PC-3 (cell line): Measurements from ENCODE around the gene RGS3. TPM values are rescaled to one million over a fixed set of nuclear protein-coding genes. Genes with fewer than 3 reads are reported as not detected.

Experiments
- ATAC-seq: fragments of 200-7000 bp; cut with Tn5 transposase; 2 replicates; pipeline ENCODE4 v1.9.1; 2020; ENCODE audit warnings: mild to moderate bottlenecking, moderate library complexity
- BruUV-seq: library from RNA; stranded (reverse); fragments of 400-500 nt; replicated peaks from 2 replicates; lab custom pipeline; 2021; lab: Mats Ljungman, UMichigan
- CTCF ChIA-PET: fragments of 300-600 bp; sonication (Branson Sonifier 250); formaldehyde crosslinking; loops from one replicate; lab custom pipeline; 2022; ENCODE audit warnings: antibody characterized with exemption; lab: Charles Lee
- POLR2A ChIA-PET: fragments of 300-600 bp; sonication (Branson Sonifier 250); formaldehyde crosslinking; loops from one replicate; lab custom pipeline; 2022; ENCODE audit warnings: antibody characterized with exemption; ENCODE audit not compliant: unreplicated experiment; lab: Charles Lee
- DNase-seq: peaks from one replicate; pipeline ENCODE4 v3.0.0-alpha.2; 2015
- H2AFZ ChIP-seq: fragments of 300-600 bp; sonication (generic); 2 replicates; pipeline ENCODE4 v1.6.0; 2016; ENCODE audit warnings: antibody characterized with exemption, low read length
- H3F3A ChIP-seq: fragments of 300-600 bp; sonication (generic); one replicate; pipeline ENCODE4 v1.6.0; 2017; ENCODE audit warnings: antibody characterized with exemption, low read length, control low read depth, mild to moderate bottlenecking; ENCODE audit not compliant: unreplicated experiment
- H3K27ac ChIP-seq: fragments of 300-600 bp; sonication (generic); 2 replicates; pipeline ENCODE4 v1.5.1; 2016; ENCODE audit warnings: mild to moderate bottlenecking, low read length
- H3K27me3 ChIP-seq: fragments of 300-600 bp; sonication (generic); 2 replicates; pipeline ENCODE4 v1.6.1; 2016; ENCODE audit warnings: low read length, mixed read lengths
- H3K36me3 ChIP-seq: fragments of 300-600 bp; sonication (generic); 2 replicates; pipeline ENCODE4 v1.6.1; 2016; ENCODE audit warnings: low read depth, mixed run types, low read length, mixed read lengths
- H3K4me1 ChIP-seq: fragments of 300-600 bp; sonication (generic); 2 replicates; pipeline ENCODE4 v1.5.1; 2016; ENCODE audit warnings: low read length; ENCODE audit not compliant: insufficient read depth
- H3K4me2 ChIP-seq: fragments of 300-600 bp; sonication (generic); 2 replicates; pipeline ENCODE4 v1.6.0; 2016; ENCODE audit warnings: low read length
- H3K4me3 ChIP-seq: fragments of 300-600 bp; sonication (generic); 2 replicates; pipeline ENCODE4 v1.5.1; 2016; ENCODE audit warnings: mild to moderate bottlenecking, low read length, mixed read lengths
- H3K79me2 ChIP-seq: fragments of 300-600 bp; sonication (generic); 2 replicates; pipeline ENCODE4 v1.6.1; 2017; ENCODE audit warnings: low read length, mixed read lengths
- H3K9ac ChIP-seq: fragments of 300-600 bp; sonication (generic); 2 replicates; pipeline ENCODE4 v1.6.0; 2016; ENCODE audit warnings: mild to moderate bottlenecking, low read length
- H3K9me2 ChIP-seq: fragments of 300-600 bp; sonication (generic); replicated peaks from 2 replicates; pipeline ENCODE4 v1.6.1; 2016; ENCODE audit warnings: mixed run types, low read length, mixed read lengths
- H3K9me3 ChIP-seq: fragments of 300-600 bp; sonication (generic); 2 replicates; pipeline ENCODE4 v1.6.1; 2016; ENCODE audit warnings: low read length, mixed read lengths
- H4K20me1 ChIP-seq: fragments of 300-600 bp; sonication (generic); 2 replicates; pipeline ENCODE4 v1.6.1; 2016; ENCODE audit warnings: low read length, mixed read lengths
- CTCF ChIP-seq: fragments of 300-600 bp; sonication (generic); conservative IDR thresholded peaks from 2 replicates; pipeline ENCODE4 v1.5.1; 2017; ENCODE audit warnings: antibody characterized with exemption, low read depth, mild to moderate bottlenecking, low read length
- EZH2 ChIP-seq: fragments of 300-600 bp; sonication (generic); IDR thresholded peaks from one replicate; pipeline ENCODE4 v1.6.1; 2017; ENCODE audit warnings: antibody characterized with exemption, mild to moderate bottlenecking, low read length; ENCODE audit not compliant: unreplicated experiment
- EZH2phosphoT487 ChIP-seq: fragments of 300-600 bp; sonication (generic); IDR thresholded peaks from 2 replicates; pipeline ENCODE4 v1.6.1; 2018; ENCODE audit warnings: mild to moderate bottlenecking, antibody characterized with exemption, low read length, borderline replicate concordance
- intact Hi-C: fragments of 100-400 bp; cut with micrococcal nuclease; formaldehyde crosslinking; loops from 2 replicates; pipeline ENCODE4 v1.9.0; 2023
- total RNA-seq: library from RNA; depleted of rRNA; stranded (reverse); fragments of >200 nt; gene quantifications from 2 replicates; pipeline ENCODE4 v1.2.3, GENCODE V29; 2014

Gene RGS3
- total RNA-seq, 1 experiment from 2014 or later = 26.3 TPM

DNA sequence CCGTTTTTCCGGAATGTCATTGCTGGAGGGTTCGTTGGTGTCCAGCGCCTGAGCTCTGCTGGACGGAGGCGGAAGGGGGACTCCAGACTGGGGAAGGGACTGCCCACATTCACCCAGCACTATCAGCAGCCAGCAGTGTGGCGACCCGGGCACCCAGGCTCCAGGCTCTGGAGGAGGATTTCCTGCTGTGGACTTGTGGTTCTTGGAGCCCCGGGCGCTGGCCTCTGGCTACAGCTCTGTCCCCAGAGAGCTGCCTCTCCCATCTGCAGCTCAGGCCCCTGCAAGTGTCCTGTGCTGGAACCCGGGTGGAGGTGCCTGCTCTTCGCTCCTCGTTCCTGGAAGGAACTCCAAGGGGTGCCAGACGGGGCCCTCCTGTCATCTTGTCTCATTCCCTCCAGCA lies 152.6 kb downstream of the RGS3 start:
- H3K27ac ChIP-seq = no peak overlapping the region
- no peaks in the 10 kb centered on the region for H3K36me3 ChIP-seq
- ChIA-PET POLR2A (no interaction called here), CTCF (no interaction called here)
- ATAC-seq (no peak), DNase-seq (no peak)
- intact Hi-C loops = no loop called here
- no peaks in the 10 kb centered on the region for H4K20me1 ChIP-seq
- H3K4me3 ChIP-seq = no peak overlapping the region
- H3K9me3 ChIP-seq = no peaks in the 10 kb centered on the region
- peaks cover 18% of the 10 kb centered on the region for H3K4me1 ChIP-seq
- H3K9ac ChIP-seq = no peak overlapping the region
- no peaks in the 10 kb centered on the region for H3K79me2 ChIP-seq
- H3K4me2 ChIP-seq = no peak overlapping the region
- no peak overlapping the region for H2AFZ ChIP-seq
- H3K27me3 ChIP-seq = no peaks in the 10 kb centered on the region
- H3F3A ChIP-seq = no peaks in the 10 kb centered on the region
- no peaks in the 10 kb centered on the region for H3K9me2 ChIP-seq
- TF ChIP-seq EZH2 = no peak
- TF ChIP-seq EZH2phosphoT487 = no peak
- no peak for TF ChIP-seq CTCF
- no TSS peak for BruUV-seq

DNA sequence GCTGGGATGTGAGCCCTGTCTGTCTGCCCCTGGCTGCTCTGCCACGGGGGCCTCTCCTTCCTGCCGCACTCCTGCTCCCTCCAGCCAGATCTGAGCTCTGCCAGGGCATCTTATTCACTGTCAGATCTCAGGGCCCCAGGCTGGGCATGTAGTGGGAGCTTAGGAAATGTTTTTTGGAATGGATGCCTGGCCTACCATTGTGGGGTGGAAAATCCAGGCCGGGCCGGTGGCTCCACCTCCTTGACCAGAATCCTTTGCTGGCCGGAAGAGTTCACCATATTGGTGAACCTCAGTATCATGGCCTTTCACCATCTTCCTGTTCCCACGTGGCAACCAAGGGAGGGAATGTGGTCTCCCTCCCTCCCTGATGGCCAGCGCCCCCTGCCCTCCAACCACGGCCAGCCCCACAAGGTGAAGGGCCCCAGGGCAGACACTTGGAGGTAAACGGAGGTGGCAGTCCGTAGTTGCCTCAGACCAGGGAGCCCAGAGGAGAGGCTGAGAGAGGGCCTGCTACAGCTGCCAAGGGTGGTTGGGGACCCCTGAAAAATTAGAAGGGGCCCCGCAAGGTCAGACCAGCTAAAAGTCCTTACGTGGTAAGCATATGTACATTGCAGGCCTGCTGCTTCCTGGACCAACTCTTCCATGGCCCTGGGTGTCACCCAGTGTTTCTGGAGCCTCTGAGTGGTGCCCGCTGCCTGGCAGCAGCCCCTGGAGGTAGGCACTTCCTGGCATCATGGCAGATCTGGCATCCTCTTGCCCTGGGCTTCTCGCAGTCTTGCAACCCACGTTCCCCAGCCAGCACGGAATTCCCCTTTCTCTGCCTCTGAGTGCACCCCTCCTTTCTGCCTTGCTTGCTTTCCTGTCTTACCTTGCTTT lies 153.3 kb downstream of the RGS3 start:
- no peak overlapping the region for H3K27ac ChIP-seq
- H3K4me3 ChIP-seq = no peak overlapping the region
- no peaks in the 10 kb centered on the region for H3K9me2 ChIP-seq
- no peak overlapping the region for H2AFZ ChIP-seq
- no peaks in the 10 kb centered on the region for H3K9me3 ChIP-seq
- no TSS peak for BruUV-seq
- no peak for TF ChIP-seq EZH2phosphoT487
- TF ChIP-seq EZH2 = no peak
- TF ChIP-seq CTCF = no peak
- no peaks in the 10 kb centered on the region for H3F3A ChIP-seq
- ChIA-PET CTCF (no interaction called here), POLR2A (no interaction called here)
- no peaks in the 10 kb centered on the region for H3K79me2 ChIP-seq
- intact Hi-C loops = no loop called here
- H3K4me2 ChIP-seq = no peak overlapping the region
- H3K4me1 ChIP-seq = peaks cover 19% of the 10 kb centered on the region
- H3K27me3 ChIP-seq = no peaks in the 10 kb centered on the region
- DNase-seq (no peak), ATAC-seq (no peak)
- no peaks in the 10 kb centered on the region for H3K36me3 ChIP-seq
- no peaks in the 10 kb centered on the region for H4K20me1 ChIP-seq
- no peak overlapping the region for H3K9ac ChIP-seq

GRCh38 chr9:113617550-113617949 lies 154.0 kb downstream of the RGS3 start:
- Histone ChIP-seq H3K4me2 (no peak overlapping the region), H3K9me3 (no peaks in the 10 kb centered on the region), H3K9ac (no peak overlapping the region), H4K20me1 (no peaks in the 10 kb centered on the region), H3K9me2 (no peaks in the 10 kb centered on the region), H3K79me2 (no peaks in the 10 kb centered on the region), H3K36me3 (no peaks in the 10 kb centered on the region), H3K27ac (no peak overlapping the region), H3K27me3 (no peaks in the 10 kb centered on the region), H2AFZ (no peak overlapping the region), H3K4me3 (no peak overlapping the region), H3K4me1 (peaks cover 24% of the 10 kb centered on the region), H3F3A (no peaks in the 10 kb centered on the region)
- DNase-seq (no peak), ATAC-seq (no peak)
- TF ChIP-seq EZH2phosphoT487 (no peak), CTCF (no peak), EZH2 (no peak)
- CTCF ChIA-PET = no interaction called here
- no TSS peak for BruUV-seq
- intact Hi-C loops = no loop called here
- POLR2A ChIA-PET = no interaction called here
